Mucosa of rectum (tissue), 2 donors: ENCODE results near the gene STOX1.
"Not testable (repeated sequence)": the region's sequence is repeated elsewhere in the genome, so short reads cannot be mapped to it uniquely, and the experiment has no call there.

ENCODE experiments used
- H3K27ac ChIP-seq, 2 donors: one replicate each; pipeline ENCODE4 v1.7.0; 2013; ENCODE audit warnings: inconsistent platforms in 2 of 2, low read depth in 2 of 2, low read length in 2 of 2
- H3K27me3 ChIP-seq, 2 donors: one replicate each; pipeline ENCODE4 v1.7.0; 2013; ENCODE audit warnings: low read length in 2 of 2; ENCODE audit not compliant: control insufficient read depth in 2 of 2, insufficient read depth in 2 of 2
- H3K36me3 ChIP-seq, 2 donors: one replicate each; pipeline ENCODE4 v1.7.0; 2013; ENCODE audit warnings: low read length in 2 of 2; ENCODE audit not compliant: control insufficient read depth in 2 of 2, insufficient read depth in 2 of 2
- H3K4me1 ChIP-seq, 2 donors: one replicate each; pipeline ENCODE4 v1.7.0; 2013; ENCODE audit warnings: low read length in 2 of 2, mild to moderate bottlenecking in 1 of 2; ENCODE audit not compliant: control insufficient read depth in 2 of 2, insufficient read depth in 2 of 2
- H3K4me3 ChIP-seq, 2 donors: one replicate each; pipeline ENCODE4 v1.7.0; 2013; ENCODE audit warnings: low read length in 2 of 2
- H3K9ac ChIP-seq, 2 donors: one replicate each; pipeline ENCODE4 v1.7.0; 2013; ENCODE audit warnings: low read length in 2 of 2, low read depth in 1 of 2, mild to moderate bottlenecking in 1 of 2
- H3K9me3 ChIP-seq, 2 donors: one replicate each; pipeline ENCODE4 v1.7.0; 2013; ENCODE audit warnings: low read length in 2 of 2; ENCODE audit not compliant: control insufficient read depth in 2 of 2
- donor health status: healthy.
- donor health status: Normal muscosa, but diverticular disease.

The STOX1 gene

DNA sequence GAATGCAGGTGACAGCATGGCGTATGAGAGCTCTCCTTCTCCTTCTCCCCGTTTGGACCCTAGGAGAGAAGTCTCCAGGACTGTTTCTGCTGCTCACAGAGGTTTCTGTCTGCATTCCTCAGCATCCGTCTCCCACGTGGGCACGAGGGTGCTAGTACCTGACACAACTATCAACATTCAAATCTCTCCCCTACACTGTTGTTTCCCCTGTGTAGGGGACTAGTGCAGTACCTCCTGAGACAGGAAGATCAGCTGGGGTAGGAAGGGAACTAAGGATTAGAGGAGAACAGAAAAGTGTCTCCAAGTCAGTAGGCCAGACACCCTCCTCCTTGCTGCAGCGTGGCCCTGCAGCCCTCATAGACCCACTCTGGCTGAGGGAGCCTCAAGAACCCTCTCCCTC, 29.0 kb downstream of the STOX1 start:
- Histone ChIP-seq H3K4me1 (no peaks in the 10 kb centered on the region), H3K4me3 (no peak overlapping the region), H3K36me3 (no peaks in the 10 kb centered on the region), H3K9me3 (peaks cover 3% of the 10 kb centered on the region in 2 donors), H3K27ac (no peak overlapping the region), H3K9ac (no peak overlapping the region), H3K27me3 (no peaks in the 10 kb centered on the region)

DNA sequence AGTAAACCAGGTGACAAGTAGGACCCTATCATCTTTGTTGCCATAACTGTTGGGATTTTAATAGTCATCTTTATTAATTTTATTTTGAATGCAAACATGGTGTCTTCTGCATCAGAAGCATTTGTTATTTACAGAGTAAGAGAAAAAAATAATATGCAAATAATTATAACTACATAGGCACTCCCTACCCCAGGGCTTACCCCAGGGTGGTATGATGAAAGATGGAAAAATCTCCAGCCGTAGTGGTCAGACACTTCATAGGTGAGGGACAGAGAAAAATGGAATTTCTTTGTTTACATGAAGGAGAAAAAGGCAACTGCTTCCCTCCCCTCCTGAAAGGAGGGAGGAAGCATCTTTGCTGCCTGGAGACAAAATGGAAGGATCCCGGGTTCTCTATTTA, 29.7 kb downstream of the STOX1 start:
- Histone ChIP-seq H3K4me1 (no peaks in the 10 kb centered on the region), H3K4me3 (no peak overlapping the region), H3K9me3 (peaks cover 3 to 7% of the 10 kb centered on the region in 2 donors), H3K36me3 (no peaks in the 10 kb centered on the region), H3K27ac (no peak overlapping the region), H3K9ac (no peak overlapping the region), H3K27me3 (no peaks in the 10 kb centered on the region)

DNA sequence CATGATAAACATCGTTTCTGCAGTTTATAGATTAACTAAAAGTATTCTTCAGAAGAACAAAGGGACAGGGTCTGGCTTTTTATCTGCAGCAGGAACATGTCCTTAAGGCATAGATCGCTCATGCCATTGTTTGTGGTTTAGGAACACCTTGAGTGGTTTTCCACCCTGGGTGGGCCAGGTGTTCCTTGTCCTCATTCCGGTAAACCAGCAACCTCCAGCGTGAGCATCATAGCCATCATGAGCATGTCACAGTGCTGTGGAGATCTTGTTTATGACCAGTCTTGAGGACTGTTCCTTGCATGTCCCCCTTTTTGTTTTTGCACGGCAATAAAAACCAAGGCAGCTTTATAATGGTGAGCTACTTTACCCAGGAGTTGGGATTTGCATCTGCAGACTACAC, 33.9 kb downstream of the STOX1 start:
- no peaks in the 10 kb centered on the region for H3K27me3 ChIP-seq
- no peak overlapping the region for H3K27ac ChIP-seq
- peaks cover 3 to 14% of the 10 kb centered on the region in 2 donors for H3K9me3 ChIP-seq
- no peaks in the 10 kb centered on the region for H3K4me1 ChIP-seq
- H3K4me3 ChIP-seq = no peak overlapping the region
- no peak overlapping the region for H3K9ac ChIP-seq
- H3K36me3 ChIP-seq = no peaks in the 10 kb centered on the region

DNA sequence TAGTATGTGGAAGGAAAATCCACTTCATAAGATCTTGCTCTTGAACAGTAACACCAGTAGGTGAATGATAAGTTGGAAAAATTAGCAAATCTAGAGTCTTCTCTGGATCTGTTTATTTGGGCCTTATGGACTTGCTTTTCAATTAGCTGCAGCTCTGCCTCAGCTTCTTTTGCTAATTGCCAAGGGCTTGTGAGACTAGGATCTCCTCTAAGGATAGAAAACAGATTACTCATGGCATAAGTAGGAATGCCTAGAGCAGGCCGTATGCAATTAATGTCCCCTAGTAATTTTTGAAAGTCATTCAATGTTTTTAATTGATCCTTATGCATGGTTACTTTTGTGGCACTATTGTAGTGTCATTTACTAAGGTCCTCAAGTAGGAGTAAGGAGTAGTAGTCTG, 37.3 kb downstream of the STOX1 start:
- Histone ChIP-seq H3K36me3 (no peaks in the 10 kb centered on the region), H3K9ac (no peak overlapping the region), H3K27ac (no peak overlapping the region), H3K4me1 (no peaks in the 10 kb centered on the region), H3K4me3 (no peak overlapping the region), H3K9me3 (peaks cover 3 to 14% of the 10 kb centered on the region in 2 donors), H3K27me3 (no peaks in the 10 kb centered on the region)

DNA sequence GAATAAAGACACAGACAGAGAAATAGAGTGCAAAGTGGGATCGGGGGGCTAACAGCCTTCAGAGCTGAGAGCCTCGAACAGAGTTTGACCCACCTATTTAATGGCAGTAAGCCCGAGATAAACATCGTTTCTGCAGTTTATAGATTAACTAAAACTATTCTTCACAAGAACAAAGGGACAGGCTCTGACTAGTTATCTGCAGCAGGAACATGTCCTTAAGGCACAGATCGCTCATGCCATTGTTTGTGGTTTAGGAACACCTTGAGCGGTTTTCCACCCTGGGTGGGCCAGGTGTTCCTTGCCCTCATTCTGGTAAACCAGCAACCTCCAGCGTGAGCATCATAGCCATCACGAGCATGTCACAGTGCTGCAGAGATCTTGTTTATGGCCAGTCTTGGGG, 40.8 kb downstream of the STOX1 start:
- H3K36me3 ChIP-seq, H3K27ac ChIP-seq, H3K9ac ChIP-seq, H3K27me3 ChIP-seq, H3K4me1 ChIP-seq, H3K4me3 ChIP-seq, H3K9me3 ChIP-seq: not testable (repeated sequence)

DNA sequence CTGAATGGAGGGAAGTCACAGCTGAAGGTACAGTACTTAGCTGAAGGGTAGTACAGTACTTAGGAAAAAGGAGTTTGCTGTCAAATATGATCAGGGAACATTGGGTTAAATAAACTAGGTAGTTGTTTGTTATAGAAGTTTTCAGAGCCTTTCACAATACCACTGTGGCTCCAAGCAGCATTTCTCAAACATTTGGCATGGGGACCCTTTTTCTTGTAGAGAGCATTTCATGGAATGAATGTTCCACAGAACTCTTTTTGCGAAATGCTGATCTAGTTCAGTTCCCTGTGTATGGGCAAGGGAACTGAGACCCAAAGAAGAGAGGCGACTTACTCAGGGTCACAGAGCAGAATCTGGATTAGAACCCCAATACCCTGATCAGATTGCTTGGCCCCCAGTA, 42.3 kb downstream of the STOX1 start:
- Histone ChIP-seq H3K36me3 (no peaks in the 10 kb centered on the region), H3K27ac (no peak overlapping the region), H3K4me3 (no peak overlapping the region), H3K4me1 (no peaks in the 10 kb centered on the region), H3K27me3 (no peaks in the 10 kb centered on the region), H3K9ac (no peak overlapping the region), H3K9me3 (no peaks in the 10 kb centered on the region)

DNA sequence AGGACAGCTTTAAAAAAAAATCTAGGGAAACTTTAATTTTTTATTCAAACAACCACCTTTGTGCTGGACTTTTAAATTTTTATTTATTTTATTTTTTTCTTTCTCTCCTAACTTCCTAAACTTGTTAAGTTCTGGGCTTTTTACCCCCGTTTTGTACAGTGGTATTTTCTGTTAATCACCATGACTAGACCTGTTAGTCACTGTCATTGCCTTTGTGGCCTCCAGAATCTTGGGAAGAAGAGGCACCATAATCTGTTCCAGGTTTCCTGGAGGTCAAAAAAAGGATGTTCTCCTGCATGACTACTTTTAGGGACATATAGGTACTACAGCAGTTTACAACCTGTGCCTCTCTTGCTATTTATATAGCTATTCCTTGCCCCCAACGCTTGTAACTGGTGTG, 42.7 kb downstream of the STOX1 start:
- Histone ChIP-seq H3K4me3 (no peak overlapping the region), H3K9me3 (no peaks in the 10 kb centered on the region), H3K9ac (no peak overlapping the region), H3K27me3 (no peaks in the 10 kb centered on the region), H3K27ac (no peak overlapping the region), H3K36me3 (no peaks in the 10 kb centered on the region), H3K4me1 (no peaks in the 10 kb centered on the region)

DNA sequence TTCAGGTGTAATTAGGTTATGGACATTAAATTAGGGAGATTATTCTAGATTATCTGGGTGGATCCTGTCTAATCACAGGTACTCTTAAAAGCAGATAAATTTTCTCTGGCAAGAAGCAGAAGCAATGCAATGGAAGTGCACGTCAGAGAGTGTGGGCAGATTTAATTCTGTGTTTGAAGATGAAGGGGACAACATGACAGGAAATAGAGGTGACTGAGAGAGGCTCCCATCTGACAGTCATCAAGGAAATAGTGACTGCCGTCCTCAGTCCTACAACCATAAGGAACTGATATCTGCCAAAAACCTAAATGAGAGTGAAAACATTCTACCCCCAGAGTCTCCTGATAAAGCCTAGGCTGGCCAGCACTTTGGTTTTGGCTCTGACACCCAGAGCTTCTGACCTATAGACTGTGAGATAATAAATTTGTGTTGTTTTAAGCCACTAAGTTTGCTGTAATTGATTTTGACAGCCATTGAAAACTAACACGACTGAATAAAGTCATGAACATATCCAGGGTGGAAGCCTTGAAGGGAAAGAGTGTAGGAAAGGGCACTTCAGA, 43.3 kb downstream of the STOX1 start:
- Histone ChIP-seq H3K4me1 (no peaks in the 10 kb centered on the region), H3K4me3 (no peak overlapping the region), H3K36me3 (no peaks in the 10 kb centered on the region), H3K27me3 (no peaks in the 10 kb centered on the region), H3K9ac (no peak overlapping the region), H3K9me3 (no peaks in the 10 kb centered on the region), H3K27ac (no peak overlapping the region)

DNA sequence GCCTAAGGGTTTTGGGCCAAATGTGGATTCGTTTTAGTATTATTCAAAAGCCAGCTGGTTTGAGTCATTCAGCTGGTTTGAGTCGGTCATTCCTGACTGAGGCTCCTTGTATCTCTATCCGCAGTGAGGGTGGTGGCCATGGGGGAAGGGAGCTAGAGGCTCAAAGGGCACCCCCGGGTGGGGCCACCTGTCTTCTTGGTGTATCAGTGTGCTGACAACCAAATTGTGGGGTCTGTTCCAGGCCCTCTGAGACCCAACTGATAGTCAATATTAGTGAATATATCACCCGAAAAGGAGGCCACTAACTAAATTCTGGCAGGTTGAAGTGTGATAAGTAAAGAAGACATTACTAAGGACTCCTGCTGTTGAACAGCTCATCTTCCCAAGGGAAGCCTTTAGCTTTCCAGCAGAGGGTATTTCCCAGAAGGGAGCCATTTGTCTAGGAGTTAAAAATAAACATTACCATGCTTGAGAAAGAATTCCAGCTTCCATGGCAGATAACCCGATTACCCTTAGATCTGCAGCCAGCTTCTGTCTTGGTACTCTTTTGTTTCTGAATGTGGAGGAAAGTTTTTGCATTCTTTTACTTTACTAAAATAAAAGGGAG, 43.9 kb downstream of the STOX1 start:
- Histone ChIP-seq H3K36me3 (no peaks in the 10 kb centered on the region), H3K4me1 (no peaks in the 10 kb centered on the region), H3K27me3 (no peaks in the 10 kb centered on the region), H3K27ac (peak overlapping the region in 1 of 2 donors; percentile 27), H3K9ac (no peak overlapping the region), H3K4me3 (no peak overlapping the region), H3K9me3 (no peaks in the 10 kb centered on the region)

DNA sequence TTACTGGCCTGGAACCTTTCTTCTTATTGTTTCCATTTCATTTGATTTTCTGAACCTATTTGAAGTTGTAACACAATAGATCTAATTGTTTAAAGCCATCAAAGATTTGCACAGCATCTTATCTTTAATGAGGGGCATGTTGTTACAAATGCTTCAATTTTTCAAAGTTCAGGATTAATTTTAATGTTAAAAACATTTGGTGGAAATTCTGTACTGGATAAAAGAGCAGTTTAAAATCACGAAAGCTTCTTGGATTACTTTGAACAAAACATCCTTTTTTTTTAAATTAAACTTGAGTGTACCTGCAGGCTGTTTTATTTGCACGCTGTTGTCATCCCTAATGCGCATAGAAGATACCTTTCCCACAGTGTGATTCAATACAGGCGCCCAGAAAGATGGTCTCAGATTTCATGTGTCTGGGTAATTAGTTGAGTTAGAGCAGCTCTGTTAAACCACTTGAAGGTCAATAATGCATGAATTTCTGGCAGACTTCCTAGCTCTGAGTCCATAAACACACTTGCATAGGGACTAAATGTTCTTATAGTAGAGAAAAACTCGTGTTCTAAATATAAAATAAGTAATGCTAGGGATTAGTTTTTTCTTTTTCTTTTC, 44.5 kb downstream of the STOX1 start:
- Histone ChIP-seq H3K27ac (no peak overlapping the region), H3K36me3 (no peaks in the 10 kb centered on the region), H3K4me1 (peaks cover 0 to 4% of the 10 kb centered on the region in 2 donors), H3K27me3 (no peaks in the 10 kb centered on the region), H3K4me3 (no peak overlapping the region), H3K9ac (no peak overlapping the region), H3K9me3 (no peaks in the 10 kb centered on the region)
